ENCODE results near the gene DRC3.

The DRC3 gene

DNA sequence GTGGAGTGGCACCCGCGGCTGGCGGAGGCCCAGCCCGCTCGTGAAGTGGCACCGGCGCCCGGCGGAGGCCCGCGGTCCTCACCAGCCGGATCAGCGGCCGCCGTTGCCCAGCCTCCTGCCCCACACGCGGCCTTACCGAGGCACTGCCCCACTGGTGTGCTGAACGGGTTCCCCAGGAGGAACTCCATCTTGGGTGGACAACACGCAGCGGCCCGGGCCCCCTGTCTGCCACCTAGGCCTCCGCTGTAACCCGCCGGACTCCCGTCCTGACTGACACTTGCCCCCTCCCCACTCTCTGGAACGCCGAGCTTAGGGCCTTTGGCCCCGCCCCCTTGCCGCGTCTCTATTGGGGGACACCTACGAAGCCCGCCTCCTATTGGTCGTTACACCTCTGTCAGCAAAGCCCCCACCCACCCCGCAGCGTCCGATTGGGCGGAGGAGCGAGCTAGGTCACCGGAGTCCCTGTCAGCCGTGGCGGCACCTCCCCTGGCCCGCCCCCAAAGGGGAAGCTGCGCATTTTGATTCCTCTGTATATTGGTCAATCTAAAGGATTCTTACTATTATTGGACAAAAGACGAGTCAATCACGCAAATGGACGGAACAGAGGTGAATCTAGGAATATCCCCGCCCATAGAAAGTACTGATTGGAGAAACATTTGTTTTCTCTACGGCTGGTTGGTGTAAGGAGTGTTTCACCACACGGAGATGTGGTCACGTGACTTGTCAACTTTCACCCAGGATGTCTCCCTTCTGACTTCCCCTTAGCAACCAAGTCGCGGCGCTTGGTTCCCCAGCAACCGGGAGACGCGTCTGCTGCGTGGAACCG is at the start of gene DRC3, which contains the start of gene TOM1L2:
Gene DRC3, plus strand, starts transcription at position 737 of the 826 bp plus-strand sequence. CDS start 4,737 bp downstream, outside the sequence.
Gene TOM1L2, minus strand, starts transcription at position 275 of the 826 bp plus-strand sequence. Its CDS starts 87 bp downstream, at position 188.
- Histone ChIP-seq H3K9ac (ENCODE audit: low read depth, low read length) (no peak within 1 kb of the TSS), H3K4me3 (ENCODE audit: low read depth, low read length) (peak within 1 kb of the TSS; percentile 84), H3K9me3 (ENCODE audit: control insufficient read depth, insufficient read depth, low read length) (no peaks in the 10 kb centered on the region), H3K27me3 (ENCODE audit: control insufficient read depth, insufficient read depth, low read length) (no peaks in the 10 kb centered on the region), H3K36me3 (ENCODE audit: control insufficient read depth, insufficient read depth, low read length) (no peaks in the 10 kb centered on the region), H3K4me1 (ENCODE audit: control insufficient read depth, insufficient read depth, low read length) (peaks cover 2% of the 10 kb centered on the region)

GRCh38 chr17:17924131-17924856 is 48.4 kb upstream of the DRC3 start:
- peaks cover 27% of the 10 kb centered on the region for H3K4me1 ChIP-seq (ENCODE audit: control insufficient read depth, insufficient read depth, low read length)
- H3K4me3 ChIP-seq (ENCODE audit: low read depth, low read length): no peak overlapping the region
- no peaks in the 10 kb centered on the region for H3K9me3 ChIP-seq (ENCODE audit: control insufficient read depth, insufficient read depth, low read length)
- no peaks in the 10 kb centered on the region for H3K36me3 ChIP-seq (ENCODE audit: control insufficient read depth, insufficient read depth, low read length)
- H3K27me3 ChIP-seq (ENCODE audit: control insufficient read depth, insufficient read depth, low read length): no peaks in the 10 kb centered on the region
- H3K9ac ChIP-seq (ENCODE audit: low read depth, low read length): no peak overlapping the region

- Histone ChIP-seq H3K9ac (ENCODE audit: low read depth, low read length) (no peak overlapping the region), H3K4me1 (ENCODE audit: control insufficient read depth, insufficient read depth, low read length) (peaks cover 23% of the 10 kb centered on the region), H3K4me3 (ENCODE audit: low read depth, low read length) (no peak overlapping the region), H3K27me3 (ENCODE audit: control insufficient read depth, insufficient read depth, low read length) (no peaks in the 10 kb centered on the region), H3K36me3 (ENCODE audit: control insufficient read depth, insufficient read depth, low read length) (no peaks in the 10 kb centered on the region), H3K9me3 (ENCODE audit: control insufficient read depth, insufficient read depth, low read length) (no peaks in the 10 kb centered on the region)
Observed at GRCh38 chr17:17924857-17925250, 47.8 kb upstream of the DRC3 start.

GRCh38 chr17:17926036-17926435 is 46.6 kb upstream of the DRC3 start:
- no peak overlapping the region for H3K4me3 ChIP-seq (ENCODE audit: low read depth, low read length)
- H3K9me3 ChIP-seq (ENCODE audit: control insufficient read depth, insufficient read depth, low read length): no peaks in the 10 kb centered on the region
- peaks cover 21% of the 10 kb centered on the region for H3K4me1 ChIP-seq (ENCODE audit: control insufficient read depth, insufficient read depth, low read length)
- no peaks in the 10 kb centered on the region for H3K36me3 ChIP-seq (ENCODE audit: control insufficient read depth, insufficient read depth, low read length)
- H3K9ac ChIP-seq (ENCODE audit: low read depth, low read length): no peak overlapping the region
- no peaks in the 10 kb centered on the region for H3K27me3 ChIP-seq (ENCODE audit: control insufficient read depth, insufficient read depth, low read length)

DNA sequence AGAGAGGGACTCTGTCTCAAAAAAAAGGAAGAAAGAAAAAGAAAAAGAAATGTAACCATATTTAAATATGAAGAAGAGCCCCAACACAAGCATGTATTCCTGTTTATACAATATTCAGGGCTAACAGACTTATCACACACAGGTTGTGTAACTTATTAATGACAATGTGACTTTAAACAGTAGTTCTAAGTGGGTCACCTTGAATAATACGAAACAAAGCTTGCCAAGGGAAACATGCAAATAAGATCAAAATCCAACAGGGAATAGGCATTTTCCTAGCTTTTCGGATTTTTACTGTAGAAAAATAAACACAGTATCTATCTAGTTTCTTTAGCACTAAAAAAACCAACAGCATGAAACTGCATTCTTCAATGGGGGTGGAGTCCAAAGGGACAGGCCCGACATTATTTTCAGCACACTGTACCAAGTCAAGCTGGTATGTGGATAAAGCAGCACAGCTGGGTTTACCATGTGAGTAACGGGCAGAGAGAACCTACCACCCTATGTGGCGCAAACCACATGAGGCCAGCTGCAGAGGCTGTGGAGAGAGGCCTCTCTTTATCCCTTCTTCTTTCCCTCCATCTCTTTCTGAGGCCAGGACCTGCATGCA is 45.7 kb upstream of the DRC3 start:
- peaks cover 14% of the 10 kb centered on the region for H3K4me1 ChIP-seq (ENCODE audit: control insufficient read depth, insufficient read depth, low read length)
- no peaks in the 10 kb centered on the region for H3K36me3 ChIP-seq (ENCODE audit: control insufficient read depth, insufficient read depth, low read length)
- H3K9ac ChIP-seq (ENCODE audit: low read depth, low read length): no peak overlapping the region
- H3K9me3 ChIP-seq (ENCODE audit: control insufficient read depth, insufficient read depth, low read length): no peaks in the 10 kb centered on the region
- no peaks in the 10 kb centered on the region for H3K27me3 ChIP-seq (ENCODE audit: control insufficient read depth, insufficient read depth, low read length)
- no peak overlapping the region for H3K4me3 ChIP-seq (ENCODE audit: low read depth, low read length)

GRCh38 chr17:17928398-17929287 is 44.0 kb upstream of the DRC3 start:
- Histone ChIP-seq H3K36me3 (ENCODE audit: control insufficient read depth, insufficient read depth, low read length) (no peaks in the 10 kb centered on the region), H3K9me3 (ENCODE audit: control insufficient read depth, insufficient read depth, low read length) (no peaks in the 10 kb centered on the region), H3K4me3 (ENCODE audit: low read depth, low read length) (no peak overlapping the region), H3K9ac (ENCODE audit: low read depth, low read length) (no peak overlapping the region), H3K4me1 (ENCODE audit: control insufficient read depth, insufficient read depth, low read length) (peaks cover 6% of the 10 kb centered on the region), H3K27me3 (ENCODE audit: control insufficient read depth, insufficient read depth, low read length) (no peaks in the 10 kb centered on the region)

GRCh38 chr17:17929655-17930380 is 42.8 kb upstream of the DRC3 start:
- no peak overlapping the region for H3K4me3 ChIP-seq (ENCODE audit: low read depth, low read length)
- peaks cover 6% of the 10 kb centered on the region for H3K4me1 ChIP-seq (ENCODE audit: control insufficient read depth, insufficient read depth, low read length)
- H3K9ac ChIP-seq (ENCODE audit: low read depth, low read length): no peak overlapping the region
- no peaks in the 10 kb centered on the region for H3K36me3 ChIP-seq (ENCODE audit: control insufficient read depth, insufficient read depth, low read length)
- no peaks in the 10 kb centered on the region for H3K27me3 ChIP-seq (ENCODE audit: control insufficient read depth, insufficient read depth, low read length)
- H3K9me3 ChIP-seq (ENCODE audit: control insufficient read depth, insufficient read depth, low read length): no peaks in the 10 kb centered on the region

DNA sequence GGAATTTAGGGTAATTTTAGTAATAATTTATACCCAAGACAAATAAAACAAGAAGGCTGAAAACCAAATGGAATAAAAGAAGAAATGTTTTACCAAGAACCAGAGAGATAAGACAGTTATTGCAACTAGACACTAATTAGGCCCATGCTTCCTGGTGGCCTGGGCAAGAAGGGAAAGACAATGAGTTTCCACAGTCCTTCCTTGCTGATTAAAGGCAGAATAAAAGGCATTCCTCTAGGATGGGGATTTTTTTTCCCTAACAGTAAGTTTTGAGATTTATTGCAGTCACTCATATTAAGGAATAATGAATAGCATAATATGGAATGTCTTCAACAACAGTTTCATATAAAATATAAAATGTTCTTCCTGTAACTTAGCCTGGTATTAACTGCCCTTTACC is 42.0 kb upstream of the DRC3 start:
- peaks cover 6% of the 10 kb centered on the region for H3K4me1 ChIP-seq (ENCODE audit: control insufficient read depth, insufficient read depth, low read length)

DNA sequence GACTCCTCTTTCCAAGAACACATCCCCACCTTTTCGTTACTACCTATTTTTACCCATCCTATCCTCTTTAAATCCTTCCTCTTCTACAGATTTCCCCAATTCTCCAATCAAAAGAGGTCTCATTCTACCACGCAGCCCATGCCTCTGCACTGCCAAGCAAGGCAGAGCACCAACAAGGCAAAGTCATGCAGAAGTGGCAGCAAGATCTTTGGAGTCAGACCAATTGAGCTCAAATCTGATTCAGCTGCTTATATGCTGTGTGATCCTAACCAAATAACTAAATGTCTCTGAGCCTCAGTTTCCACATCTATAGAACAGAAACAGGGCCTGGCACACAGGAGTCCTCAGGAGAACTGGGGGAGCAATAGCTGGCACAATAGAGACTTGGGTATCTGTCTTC is 41.5 kb upstream of the DRC3 start:
- Histone ChIP-seq H3K4me3 (ENCODE audit: low read depth, low read length) (no peak overlapping the region), H3K36me3 (ENCODE audit: control insufficient read depth, insufficient read depth, low read length) (no peaks in the 10 kb centered on the region), H3K9me3 (ENCODE audit: control insufficient read depth, insufficient read depth, low read length) (no peaks in the 10 kb centered on the region), H3K9ac (ENCODE audit: low read depth, low read length) (no peak overlapping the region), H3K27me3 (ENCODE audit: control insufficient read depth, insufficient read depth, low read length) (no peaks in the 10 kb centered on the region), H3K4me1 (ENCODE audit: control insufficient read depth, insufficient read depth, low read length) (peaks cover 6% of the 10 kb centered on the region)

More for the DNA sequence above, 42.0 kb upstream of the DRC3 start:
- H3K9me3 ChIP-seq (ENCODE audit: control insufficient read depth, insufficient read depth, low read length): no peaks in the 10 kb centered on the region
- no peak overlapping the region for H3K9ac ChIP-seq (ENCODE audit: low read depth, low read length)
- H3K36me3 ChIP-seq (ENCODE audit: control insufficient read depth, insufficient read depth, low read length): no peaks in the 10 kb centered on the region
- H3K27me3 ChIP-seq (ENCODE audit: control insufficient read depth, insufficient read depth, low read length): no peaks in the 10 kb centered on the region
- H3K4me3 ChIP-seq (ENCODE audit: low read depth, low read length): no peak overlapping the region

- Histone ChIP-seq H3K9ac (ENCODE audit: low read depth, low read length) (no peak overlapping the region), H3K4me3 (ENCODE audit: low read depth, low read length) (no peak overlapping the region), H3K9me3 (ENCODE audit: control insufficient read depth, insufficient read depth, low read length) (no peaks in the 10 kb centered on the region), H3K36me3 (ENCODE audit: control insufficient read depth, insufficient read depth, low read length) (no peaks in the 10 kb centered on the region), H3K4me1 (ENCODE audit: control insufficient read depth, insufficient read depth, low read length) (peaks cover 2% of the 10 kb centered on the region), H3K27me3 (ENCODE audit: control insufficient read depth, insufficient read depth, low read length) (no peaks in the 10 kb centered on the region)
Observed at GRCh38 chr17:17933775-17934174, 38.9 kb upstream of the DRC3 start.
